GM21447 (cell line): ENCODE measurements around the gene ZNF274.
"Not testable (repeated sequence)": the region's sequence is repeated elsewhere in the genome, so short reads cannot be mapped to it uniquely, and the experiment has no call there.

ENCODE experiments used
- ATAC-seq: cut with Tn5 transposase; IDR thresholded peaks from one replicate; pipeline ENCODE4 v1.9.1; 2021; ENCODE audit not compliant: unreplicated experiment

The ZNF274 gene

GRCh38 chr19:58212336-58213074 is 29.6 kb downstream of the ZNF274 start:
- no peak for ATAC-seq

GRCh38 chr19:58213075-58213369 is 30.2 kb downstream of the ZNF274 start:
- ATAC-seq = no peak

- ATAC-seq = no peak
Measured at GRCh38 chr19:58217069-58217481, 34.2 kb downstream of the ZNF274 start.

GRCh38 chr19:58217607-58218391 is 34.9 kb downstream of the ZNF274 start:
- no peak for ATAC-seq

- ATAC-seq = no peak
Measured at GRCh38 chr19:58218899-58219298, 36.0 kb downstream of the ZNF274 start.

GRCh38 chr19:58227964-58228584 is 45.2 kb downstream of the ZNF274 start:
- ATAC-seq = no peak

GRCh38 chr19:58228585-58229254 is 45.9 kb downstream of the ZNF274 start, which contains the start of gene ZNF544:
Gene ZNF544 (plus strand): TSS chr19:58228914. CDS start chr19:58244024, 15,110 bp downstream.
- ATAC-seq = peak; percentile 84

GRCh38 chr19:58229255-58229639 is 46.4 kb downstream of the ZNF274 start:
- no peak for ATAC-seq

GRCh38 chr19:58237324-58237723 is 54.5 kb downstream of the ZNF274 start:
- no peak for ATAC-seq

- ATAC-seq = no peak
Measured at GRCh38 chr19:58243351-58243750, 60.5 kb downstream of the ZNF274 start.

- ATAC-seq = no peak
Measured at GRCh38 chr19:58248886-58249285, 66.0 kb downstream of the ZNF274 start.

GRCh38 chr19:58252102-58252685 is 69.3 kb downstream of the ZNF274 start:
- no peak for ATAC-seq

DNA sequence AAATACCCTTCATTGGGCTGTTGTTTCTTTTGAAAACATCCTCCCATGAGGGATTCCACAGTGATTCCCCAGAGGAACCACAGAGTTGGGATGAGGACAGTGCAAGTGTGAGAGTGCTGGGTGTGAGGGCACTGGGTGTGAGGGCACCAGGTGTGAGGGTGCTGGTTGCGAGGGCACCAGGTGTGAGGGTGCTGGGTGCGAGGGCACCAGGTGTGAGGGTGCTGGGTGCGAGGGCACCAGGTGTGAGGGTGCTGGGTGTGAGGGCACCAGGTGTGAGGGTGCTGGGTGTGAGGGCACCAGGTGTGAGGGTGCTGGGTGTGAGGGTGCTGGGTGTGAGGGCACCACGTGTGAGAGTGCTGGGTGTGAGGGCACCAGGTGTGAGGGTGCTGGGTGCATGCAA is 75.4 kb downstream of the ZNF274 start:
- ATAC-seq = not testable (repeated sequence)

GRCh38 chr19:58261600-58261967 is 78.7 kb downstream of the ZNF274 start:
- no peak for ATAC-seq

GRCh38 chr19:58261968-58262921 is 79.4 kb downstream of the ZNF274 start:
- no peak for ATAC-seq

- ATAC-seq = no peak
Measured at GRCh38 chr19:58262922-58263296, 80.0 kb downstream of the ZNF274 start.
